Islet of Langerhans (tissue), 1 donor: ENCODE data around the gene GJC2.
"Not testable (repeated sequence)": the region's sequence is repeated elsewhere in the genome, so short reads cannot be mapped to it uniquely, and the experiment has no call there.

Experiments used
- FAIRE-seq: peaks from one replicate; lab custom pipeline; 2011; peaks lifted over from hg19 to GRCh38; lab: Jason Lieb, UNC

Gene GJC2

DNA sequence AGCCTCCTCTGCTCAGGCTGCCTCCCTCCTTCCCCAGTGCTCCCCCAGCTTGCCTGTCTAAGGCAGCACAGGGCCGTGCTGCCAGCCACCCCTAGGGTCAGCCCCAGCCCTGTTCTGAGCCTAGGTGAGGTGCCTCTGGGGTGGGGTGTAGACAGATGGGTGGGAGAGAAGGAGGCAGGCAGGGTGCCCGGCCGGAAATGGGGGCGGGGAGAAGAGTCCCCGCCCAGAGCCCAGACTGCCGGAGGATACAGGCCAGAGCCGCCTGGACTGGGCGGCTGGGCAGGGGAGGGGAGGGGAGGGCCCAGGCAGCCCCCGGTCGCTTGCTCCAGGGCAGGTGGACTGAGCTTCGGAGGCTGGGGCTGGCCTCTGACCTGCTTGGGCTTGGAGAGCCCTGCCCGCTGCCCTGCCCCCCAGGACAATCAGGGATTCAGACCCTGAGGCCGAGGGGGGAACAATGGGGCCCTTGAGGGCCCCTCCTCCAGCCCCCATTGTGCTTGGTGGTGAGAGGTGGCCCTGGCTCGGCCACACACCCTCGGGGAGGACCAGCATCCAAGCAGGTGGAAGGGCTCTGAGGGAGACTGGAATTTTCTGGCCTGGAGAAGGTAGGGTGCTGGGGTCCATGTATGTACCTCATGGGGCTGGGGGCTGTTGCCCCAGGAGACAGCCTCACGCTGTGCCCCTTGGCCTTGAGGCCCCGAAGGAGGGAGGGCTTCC lies at the start of gene GJC2:
GJC2 (plus strand) TSS at position 525 of the 714 bp plus-strand sequence. CDS start 7,829 bp downstream, outside the sequence.
- FAIRE-seq = no peak

DNA sequence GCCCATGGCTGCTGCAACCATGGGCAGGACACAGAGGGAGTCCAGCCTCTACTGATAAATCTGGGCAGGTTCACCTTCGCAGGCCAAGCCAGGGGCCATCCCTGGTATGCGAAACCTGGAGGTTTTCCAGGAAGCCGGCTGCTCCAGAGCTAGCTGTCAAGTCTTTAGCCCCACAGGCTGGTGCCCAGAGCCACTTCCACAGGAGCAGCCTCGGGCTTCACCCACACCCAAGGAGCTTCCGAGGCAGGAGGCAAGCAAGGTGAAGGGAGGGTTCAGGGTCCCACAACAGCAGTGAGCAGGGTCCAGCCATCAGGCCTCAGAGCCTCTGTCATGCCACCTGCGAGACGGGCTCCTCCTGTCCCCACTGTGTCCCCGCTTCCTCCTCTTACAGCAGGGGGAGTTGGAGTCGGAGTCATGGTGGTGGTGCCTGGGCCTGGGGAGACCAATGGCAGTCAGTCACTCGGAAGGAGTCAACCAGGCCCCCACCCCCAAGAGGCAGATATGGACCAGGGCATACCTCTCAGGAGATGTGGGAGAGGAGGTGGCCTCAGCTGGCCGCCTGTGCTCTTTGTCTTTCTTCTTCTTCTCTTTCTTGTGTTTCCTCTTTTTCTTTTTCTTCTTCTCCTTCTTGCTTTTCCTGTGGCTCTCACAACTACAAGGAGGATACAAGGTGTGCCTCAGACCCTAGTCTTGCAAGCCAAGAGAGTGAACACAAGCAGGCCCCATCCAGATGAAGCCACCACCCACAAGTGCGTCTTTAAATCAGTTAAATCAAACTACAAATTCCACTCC lies 48.7 kb upstream of the GJC2 start:
- no peak for FAIRE-seq

DNA sequence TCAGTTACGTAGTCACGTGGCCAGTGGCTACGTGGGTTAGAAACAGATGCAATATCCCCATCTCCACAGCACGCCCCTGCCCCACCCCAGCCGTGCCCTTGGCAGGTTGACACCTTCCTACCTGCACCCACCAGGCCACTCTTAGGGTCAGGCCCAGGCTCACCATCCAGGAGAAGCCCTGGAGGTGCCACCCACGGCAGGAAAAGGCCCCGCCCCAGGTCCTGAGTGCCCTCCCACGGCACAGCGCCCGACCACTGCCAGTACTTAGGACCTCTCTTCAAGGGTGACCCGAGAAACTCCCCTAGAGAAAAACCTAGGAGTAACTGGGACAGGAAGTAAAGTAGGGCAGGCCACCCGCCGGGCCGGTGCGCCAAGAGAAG lies 48.1 kb upstream of the GJC2 start:
- no peak for FAIRE-seq

DNA sequence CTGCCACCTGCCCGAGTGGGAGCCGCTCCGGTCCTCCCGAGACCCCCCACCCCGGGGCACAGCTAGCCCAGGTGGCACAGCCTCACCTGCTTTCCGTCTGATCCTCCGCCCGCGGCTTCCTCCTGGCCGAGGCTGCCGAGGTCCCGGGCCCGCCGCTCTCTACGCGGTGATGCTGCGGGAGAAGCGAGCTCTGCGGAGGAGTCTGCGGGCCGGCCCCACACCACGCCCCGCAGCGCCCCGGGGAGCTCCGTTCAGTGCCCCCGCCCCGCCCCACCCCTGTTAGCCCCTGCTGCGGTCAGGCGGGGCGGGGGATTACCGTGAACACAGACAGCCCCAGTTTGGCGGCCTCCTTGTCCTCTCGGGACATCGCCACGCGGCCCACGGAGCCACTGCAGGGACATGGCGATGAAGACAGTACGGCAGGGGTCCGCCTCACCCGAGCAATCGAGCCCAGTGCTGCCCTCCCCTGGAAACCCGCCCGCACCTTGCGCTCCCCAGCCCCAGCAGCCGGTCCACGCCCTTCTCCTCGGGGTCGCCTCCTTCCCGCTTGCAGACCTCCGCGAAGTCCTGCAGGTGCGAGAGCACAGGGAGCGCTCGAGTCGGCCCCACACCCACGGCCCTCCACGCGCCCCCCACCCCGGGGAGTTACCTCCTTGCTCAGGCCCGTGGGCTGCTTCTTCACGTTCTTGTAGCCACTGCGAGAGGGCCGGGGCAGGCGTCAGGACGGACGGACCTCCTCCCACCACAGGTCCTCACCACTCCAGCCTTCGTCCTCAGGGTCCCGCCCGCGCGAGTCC lies 47.5 kb upstream of the GJC2 start:
- no peak for FAIRE-seq

DNA sequence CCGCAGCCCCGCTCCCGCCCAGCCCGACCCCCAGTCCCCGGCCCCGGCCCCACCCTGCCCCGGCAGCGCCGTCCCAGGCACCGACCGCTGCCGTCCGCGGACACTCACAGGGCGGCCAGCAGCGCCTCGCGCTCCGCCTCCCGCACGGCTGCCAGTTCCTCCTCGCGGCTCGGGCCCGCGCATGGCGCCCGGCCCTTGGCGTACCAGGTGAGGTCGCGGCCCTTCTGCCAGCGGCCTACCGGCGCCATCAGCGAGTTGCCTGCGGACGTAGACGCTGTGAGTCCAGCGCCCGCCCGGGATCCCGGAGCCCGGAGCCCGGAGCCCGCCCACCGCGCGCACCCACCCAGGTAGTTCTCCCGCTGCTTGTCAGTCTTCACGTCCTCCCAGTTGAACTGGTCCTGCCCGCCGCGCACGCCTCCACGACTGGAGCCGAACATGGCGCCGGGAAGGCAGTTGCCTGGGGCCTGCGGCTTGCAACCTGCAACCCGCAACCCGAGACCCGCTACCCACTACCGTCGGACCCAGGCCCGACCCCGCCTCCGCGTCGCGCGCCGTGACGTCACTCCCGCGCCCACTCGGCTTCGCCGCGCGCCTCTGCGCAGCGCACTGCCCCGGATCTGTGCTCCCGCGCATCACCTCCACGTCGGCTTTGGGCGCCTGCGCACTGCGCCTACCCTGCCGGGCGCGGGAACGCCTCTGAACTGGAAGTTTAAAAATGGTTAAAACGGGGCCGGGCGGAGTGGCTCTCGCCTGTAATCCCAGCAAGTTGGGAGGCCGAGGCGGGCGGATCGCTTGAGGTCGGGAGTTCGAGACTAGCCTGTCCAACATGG lies 46.7 kb upstream of the GJC2 start, which contains the start of gene C1orf35:
C1orf35 (minus strand) TSS at position 535 of the 830 bp plus-strand sequence; CDS start at position 437, 98 bp downstream.
- no peak for FAIRE-seq

DNA sequence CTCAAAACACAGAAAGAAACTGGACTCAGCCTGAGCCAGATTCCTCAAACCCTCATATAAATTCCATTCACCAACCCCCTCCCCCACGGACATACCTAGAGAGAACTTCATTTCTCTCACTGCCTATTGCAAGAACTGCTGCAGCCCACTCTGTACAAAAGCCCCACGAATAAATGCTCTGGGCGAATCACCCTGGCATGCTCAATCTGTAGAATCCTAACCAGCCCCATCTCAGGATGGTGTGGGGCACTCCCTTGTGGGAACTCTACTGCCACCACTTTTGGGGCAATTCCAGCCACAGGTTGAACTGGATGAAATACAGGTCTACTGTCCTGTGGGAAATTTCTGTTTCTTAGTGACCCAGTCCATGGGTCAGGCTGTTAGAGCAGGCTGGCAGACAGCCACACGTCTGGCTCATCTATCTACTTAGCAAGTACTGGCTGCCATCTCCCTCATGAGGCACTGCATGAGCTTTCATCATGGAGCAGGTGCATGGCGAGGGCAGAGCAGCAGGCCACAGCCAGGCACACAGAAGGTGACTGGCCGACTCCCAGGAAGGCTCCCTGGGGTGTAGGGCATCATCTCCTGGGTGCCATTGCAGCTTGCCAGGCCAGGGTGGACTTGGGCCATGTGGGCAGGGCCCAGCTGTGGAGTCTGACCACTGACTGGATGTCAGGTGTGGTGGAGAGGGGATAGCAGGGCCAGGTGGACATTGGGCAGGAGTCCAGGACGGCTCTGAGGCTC lies 45.0 kb upstream of the GJC2 start:
- no peak for FAIRE-seq

DNA sequence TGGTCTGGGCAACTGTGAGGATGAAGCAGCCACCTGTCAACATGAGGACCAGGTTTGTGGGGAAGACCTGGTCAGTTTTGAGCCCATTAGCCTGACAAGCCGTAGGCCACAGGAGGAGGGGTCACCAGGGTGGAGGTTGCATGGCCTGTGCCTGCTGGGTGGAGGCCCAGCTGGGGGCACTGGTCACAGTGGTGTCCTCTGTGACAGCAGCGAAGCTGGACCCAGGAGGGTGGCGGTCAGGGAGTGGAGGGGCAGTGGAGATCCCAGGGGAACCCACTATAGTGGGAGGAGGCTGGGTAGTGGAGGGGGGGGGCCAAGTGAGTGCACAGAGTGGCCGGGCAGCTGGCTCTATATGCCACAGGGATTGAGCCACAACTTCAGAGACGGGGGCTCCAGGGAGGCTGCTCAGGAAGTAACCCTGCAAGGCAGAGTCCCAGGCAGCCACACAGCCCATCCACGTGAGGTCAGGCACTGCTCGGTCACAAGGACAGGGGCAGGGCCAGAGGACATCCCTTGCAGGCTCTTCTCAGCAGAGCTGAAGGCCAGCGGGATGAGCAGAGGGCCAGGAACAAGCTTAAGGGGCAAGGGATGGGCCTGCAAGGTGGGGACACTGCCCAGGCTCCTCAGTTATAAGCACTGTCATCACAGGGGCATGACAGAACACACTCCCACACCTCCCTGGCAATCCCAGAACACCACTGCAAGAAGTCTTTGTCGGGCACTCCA lies 44.3 kb upstream of the GJC2 start:
- FAIRE-seq = no peak

DNA sequence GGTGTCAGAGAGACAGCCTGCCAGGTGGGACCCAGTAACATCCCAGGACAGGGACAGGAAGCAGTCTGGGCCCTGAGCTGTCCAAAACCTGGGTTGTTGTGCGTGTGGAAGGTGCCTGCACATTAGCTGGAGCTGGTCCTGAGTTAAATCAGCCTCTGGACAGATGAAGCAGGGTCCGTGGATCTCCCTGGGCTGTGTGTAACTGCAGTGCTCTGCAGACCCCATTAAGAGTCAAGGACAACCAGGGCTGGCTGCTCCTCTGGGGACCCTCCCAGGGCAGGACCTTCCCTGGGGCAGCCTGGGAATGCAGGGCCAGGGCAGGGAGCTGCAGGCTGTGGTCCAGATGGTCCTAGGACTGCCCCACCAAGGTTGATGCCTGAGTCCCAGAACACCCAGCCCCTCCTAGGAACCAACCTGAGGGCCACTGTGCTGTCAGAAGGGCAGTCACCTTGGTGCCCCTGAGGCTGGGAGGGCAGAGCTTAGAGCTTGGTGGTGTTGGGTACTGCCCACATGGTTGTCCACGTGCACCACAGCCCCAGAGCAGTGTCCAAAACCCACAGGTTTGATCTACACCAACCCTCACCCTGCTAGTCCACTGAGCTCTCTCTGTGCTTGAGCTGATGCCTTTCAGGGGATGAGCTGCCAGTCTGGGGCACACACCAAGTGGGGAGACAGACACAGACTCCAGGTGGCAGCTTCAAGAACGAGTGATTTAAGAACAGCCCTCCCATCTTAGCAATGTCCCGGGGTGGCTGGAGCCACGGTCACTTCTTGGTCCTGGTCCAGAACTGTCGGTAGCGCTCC lies 43.5 kb upstream of the GJC2 start:
- no peak for FAIRE-seq

DNA sequence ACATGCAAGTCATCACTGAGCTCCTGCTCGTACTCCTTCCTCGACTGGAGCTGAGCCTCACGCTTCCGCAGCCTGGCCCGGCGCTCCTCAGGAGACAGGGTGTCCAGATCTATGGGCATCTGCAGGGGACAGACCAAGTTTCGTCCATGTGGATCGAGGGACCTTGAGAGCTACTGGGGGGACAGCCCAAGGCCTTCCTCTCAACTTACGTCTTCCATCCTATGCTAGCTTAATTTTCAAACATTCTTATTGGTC lies 43.0 kb upstream of the GJC2 start:
- FAIRE-seq = no peak

DNA sequence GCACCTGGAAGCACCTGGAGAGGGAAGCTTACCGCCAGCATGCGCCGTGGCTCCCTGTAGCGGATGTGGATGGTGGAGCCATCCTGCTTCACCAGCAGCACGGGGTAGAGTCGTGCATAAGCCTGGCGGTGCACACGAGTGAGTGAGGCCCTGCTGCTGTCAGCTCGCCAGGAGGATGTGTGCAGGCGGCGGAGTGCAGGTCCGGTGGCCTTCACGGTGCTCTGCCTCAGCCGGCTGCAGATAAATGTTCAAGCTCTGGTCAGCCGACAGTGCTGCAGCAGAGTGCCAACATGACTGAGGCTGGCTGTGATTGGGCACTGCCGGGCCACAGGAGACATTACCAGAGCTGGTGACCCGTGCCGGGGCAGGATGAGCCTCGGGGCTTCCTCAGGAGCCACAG lies 42.1 kb upstream of the GJC2 start:
- FAIRE-seq = no peak

DNA sequence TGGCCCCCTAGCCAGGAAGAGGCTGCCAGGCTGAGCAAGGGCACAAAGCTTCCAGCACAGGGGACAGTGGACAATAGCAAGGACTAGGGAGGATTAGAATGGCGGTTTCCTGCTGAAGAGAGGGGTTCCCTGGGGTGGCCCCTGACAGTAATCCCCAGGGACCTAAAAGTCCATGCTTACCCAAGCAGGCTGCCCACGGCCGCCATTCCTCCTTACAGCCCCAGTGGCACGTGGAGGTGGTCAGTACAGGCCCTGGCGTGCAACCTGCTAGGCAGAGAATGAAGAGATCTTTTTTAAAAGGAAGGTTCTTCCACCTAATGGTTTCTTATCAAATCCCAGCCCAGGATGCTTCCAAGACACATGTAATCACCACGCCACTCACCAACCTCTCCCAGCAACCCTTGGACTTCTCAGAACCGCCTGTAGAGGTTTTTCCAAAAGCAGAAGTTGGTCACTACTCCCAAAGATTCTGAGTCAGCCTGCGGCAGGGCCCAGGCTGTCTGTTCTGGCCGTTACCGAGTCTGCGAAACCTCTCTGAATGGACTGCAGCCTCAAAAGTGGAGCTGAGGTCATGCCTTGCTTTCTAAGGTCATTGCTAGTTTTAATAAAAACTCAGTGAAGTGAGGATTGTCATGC lies 41.6 kb upstream of the GJC2 start:
- no peak for FAIRE-seq

DNA sequence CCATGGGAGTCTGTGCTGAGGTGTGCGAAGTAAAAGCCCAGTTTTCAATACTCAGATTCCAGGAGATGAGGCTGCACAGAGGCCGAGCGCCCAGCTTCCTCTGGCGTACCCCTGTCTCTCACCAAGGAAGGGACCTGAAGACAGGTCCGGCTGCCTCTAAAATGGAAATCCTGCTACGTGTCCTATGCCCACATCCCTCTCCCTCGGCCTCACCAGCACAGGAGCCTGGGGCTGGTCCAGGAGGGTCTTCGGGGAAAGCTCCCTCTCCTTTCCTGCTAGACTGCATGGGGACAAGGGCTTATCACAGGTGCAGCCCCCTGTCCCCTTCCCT lies 41.0 kb upstream of the GJC2 start:
- FAIRE-seq = no peak

DNA sequence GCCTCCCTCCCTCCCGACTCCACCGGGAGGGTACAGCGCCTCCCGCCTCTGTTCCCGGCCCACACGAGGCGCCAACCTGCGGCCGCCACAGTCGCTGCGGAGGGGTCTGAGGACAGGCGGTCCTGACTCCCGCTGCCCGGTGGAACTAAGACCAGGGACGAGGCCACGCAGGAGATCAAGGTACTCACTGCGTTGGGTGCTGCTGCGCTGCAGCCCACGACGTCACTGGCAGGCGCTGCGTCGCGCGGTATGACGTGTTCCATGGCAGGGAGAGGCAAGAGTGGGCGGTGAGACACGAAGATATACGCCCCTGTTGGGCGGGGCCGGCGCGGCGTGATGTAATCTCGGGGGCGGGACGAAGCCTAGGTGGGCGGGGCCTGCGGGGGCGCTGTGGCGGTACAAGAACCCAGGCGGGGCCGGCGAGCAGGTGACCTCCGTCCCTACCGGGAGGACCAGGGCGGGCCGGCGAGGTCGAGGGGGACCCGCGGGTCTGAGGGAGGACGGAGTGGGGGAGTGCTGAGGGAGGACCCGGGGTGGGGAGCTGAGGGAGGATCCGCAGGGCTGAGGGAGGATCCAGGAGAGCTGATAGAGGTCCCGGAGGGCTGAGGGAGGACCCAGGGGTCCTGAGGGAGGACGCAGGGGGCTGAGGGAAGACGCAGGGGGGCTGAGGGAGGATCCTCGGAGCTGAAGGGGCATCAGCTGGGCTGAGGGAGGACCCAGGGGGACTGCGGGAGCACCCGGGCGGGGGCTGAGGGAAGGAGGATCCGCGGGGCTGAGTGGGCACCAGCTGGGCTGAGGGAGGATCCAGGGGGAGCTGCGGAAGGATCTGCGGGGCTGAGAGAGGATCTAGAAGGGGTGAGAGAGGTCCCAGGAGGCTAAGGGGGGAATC lies 40.4 kb upstream of the GJC2 start, which contains the start of gene MRPL55:
MRPL55 (minus strand) TSS at position 227 of the 889 bp plus-strand sequence. CDS start 1,039 bp downstream, outside the sequence.
- no peak for FAIRE-seq

DNA sequence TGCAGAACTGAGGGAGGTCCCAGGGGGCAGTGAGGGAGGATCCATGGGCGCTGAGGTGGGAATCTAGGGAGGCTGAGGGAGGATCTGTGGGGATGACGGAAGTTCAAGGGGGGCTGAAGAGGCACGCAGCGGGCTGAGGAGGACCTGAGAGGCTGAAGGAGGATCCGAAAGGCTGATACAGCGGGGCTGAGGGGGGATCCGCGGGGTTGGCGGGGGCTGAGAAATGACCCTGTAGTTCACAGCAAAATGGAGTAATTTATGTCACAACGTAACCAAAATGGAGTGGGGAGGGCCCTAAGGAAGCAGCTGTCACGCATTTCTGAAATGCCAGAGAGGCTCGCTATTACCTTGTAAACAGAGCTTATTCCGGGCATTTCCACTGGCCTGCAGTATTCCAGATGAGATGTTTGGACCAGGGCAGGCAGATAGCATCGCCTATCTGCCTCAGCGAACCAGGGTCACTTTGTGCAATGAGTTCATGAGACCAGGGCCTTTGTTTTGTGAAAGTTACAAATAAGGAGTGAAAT lies 39.7 kb upstream of the GJC2 start:
- no peak for FAIRE-seq

DNA sequence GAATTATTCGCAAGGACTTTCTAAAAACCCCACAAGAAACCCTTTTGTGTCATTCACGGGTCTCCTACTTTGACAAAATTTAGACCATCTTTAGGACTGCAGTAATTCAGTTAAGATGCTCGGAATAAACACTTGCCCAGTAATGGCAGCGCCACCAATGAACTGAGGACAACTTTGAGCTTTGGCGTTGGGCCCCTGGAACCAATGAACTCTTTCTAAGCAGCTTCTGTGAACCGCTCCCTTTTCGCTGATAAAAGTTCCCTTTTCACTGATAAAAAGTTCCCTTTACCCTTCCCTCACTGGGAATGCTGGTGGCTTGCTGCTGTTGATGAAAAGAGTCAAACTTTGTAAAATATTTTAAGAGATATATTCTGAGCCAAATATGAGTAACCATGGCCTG lies 39.2 kb upstream of the GJC2 start:
- no peak for FAIRE-seq

DNA sequence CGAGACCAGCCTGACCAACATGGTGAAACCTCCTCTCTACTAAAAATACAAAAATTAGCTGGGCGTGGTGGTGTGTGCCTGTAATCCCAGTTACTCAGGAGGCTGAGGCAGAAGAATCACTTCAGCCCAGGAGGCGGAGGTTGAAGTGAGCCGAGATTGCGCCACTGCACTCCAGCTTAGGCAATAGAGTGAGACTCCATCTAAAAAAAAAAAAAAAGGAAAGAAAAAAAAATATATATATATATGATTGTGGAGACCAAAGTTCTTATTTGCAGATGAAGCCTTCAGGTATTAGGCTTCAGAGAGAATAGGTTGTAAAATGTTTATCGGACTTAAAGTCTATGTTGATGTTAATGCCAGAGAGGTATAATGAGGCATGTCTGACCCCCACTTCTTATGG lies 38.4 kb upstream of the GJC2 start:
- FAIRE-seq = not testable (repeated sequence)

DNA sequence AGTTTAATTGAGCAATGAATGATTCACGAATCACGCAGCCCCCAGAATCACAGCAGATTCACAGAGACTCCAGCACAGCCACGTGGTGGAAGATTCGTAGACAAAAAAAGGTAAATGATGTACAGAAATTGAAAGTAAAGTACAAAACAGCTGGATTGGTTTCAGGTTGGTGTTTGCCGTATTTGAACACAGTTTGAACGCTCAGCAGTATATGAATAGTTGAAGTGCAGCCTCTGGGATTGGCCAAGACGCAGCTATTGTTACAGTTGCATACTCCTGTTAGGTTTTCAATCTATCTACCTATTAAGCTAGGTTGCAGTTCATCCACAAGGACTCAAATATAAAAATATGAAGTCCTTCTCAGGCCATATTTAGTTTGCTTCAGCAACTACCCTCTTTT lies 37.6 kb upstream of the GJC2 start:
- no peak for FAIRE-seq

DNA sequence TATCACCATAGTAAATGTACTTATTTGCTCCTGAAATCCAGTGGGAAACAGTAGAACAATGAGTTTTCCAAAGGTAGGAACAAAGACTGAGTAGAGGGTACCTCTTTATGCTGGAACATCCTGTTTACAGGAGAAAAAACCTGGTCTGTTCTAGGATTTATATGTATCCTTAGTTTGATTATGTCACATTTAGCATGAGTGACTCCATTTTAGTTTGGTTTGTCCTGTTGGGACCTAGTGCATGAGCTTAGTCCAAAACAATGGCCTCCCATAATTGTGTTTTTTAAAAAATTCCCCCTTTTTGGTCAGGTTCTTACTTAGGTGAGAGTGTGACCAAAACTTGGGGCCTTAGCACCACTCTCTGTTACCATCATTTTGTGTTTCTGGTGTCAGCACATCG lies 37.1 kb upstream of the GJC2 start:
- FAIRE-seq = no peak
